SHP77 treated with DMSO at 0.1 percent for 48 hours (cell line): ENCODE measurements around the gene TMEM272.

ENCODE experiments used
- DNase-seq: peaks from one replicate; lab custom pipeline; 2025; lab: John Stamatoyannopoulos, UW

The TMEM272 gene

DNA sequence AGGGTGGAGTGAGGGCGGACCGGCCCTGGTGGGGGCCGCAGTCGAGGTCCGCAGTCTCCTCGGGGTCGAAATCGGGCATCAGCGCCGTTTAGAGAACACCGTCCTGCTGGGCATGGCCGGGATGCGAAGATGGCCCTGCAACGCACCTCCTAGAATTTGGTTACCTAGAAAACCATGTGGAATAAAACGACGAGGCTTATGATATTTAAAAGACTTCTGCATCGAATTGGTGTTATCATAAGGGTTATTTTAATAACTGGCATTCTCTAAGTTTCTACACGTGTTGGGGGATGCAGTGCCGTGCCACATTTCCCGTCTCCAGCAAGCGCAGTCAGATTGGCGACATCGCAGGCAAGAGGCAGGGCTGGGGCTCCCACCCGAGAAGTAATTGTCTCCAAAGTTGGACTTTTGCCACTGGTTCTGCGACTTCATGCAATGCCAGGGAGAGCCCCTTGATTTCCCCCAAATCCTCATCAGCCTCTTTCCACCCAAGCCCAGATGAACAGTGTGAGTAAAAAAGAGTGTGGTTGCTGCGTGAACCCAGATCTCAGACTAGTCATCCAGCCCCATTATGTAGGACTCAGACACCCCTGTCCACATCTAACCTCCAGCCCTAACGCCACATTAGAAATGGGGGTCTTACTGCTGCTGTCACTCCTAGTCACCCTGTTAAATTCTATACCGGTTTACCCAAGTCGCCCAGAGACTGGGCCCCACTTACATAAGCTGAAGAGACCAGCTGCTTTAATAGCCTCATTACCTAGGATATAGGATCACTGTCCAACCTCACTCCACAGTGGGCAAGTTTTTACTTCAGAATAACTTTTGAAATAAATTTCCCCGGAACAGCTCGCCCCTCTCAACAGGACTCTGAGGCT lies 40.4 kb downstream of the TMEM272 start:
- DNase-seq: no peak

DNA sequence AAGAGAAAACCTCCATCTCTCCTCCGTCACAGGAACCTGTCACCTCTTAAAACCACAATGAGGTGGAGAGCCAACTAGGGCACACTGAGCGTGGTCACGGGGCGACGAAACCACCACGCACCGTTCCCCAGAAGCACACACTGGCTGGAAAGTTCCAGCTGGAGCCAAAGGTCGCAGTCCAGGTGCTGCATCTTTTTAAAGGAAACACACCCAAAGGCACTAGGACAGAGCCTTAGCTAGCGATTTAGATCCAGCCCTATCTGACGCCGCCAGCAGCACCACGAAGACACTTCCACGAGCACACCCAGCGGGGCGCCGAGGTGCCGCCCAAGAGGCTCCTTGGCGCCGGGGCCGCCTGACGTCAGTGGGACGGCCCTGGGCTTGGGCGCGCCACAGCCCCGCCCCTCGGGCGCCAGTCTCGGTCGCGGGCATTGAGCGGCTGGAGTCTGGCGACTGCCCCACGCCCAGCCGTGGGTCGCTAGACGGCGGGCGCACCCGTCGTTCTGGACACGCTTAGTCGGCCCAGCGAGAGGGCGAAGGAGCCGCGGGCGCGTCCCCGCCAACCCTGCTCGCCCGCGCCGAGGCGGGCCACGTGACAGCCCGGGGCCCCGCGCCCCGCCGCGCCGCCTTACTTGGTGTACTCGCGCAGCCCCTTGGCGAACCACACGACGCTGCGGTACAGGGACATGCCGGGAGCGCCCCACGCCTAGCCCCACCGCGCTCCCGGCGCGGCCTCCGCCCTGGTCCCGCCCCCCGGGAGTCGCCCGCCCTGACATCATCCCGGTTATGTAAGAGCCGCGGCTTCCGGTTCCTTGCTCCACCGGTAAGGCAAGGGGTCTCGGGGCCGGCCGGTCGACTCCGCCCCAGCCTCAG lies 41.3 kb downstream of the TMEM272 start, which contains the start of gene DHRS12:
Gene DHRS12, minus strand, starts transcription at position 742 of the 873 bp plus-strand sequence. CDS start 4,504 bp downstream, outside the sequence.
- DNase-seq: peak; percentile 33

DNA sequence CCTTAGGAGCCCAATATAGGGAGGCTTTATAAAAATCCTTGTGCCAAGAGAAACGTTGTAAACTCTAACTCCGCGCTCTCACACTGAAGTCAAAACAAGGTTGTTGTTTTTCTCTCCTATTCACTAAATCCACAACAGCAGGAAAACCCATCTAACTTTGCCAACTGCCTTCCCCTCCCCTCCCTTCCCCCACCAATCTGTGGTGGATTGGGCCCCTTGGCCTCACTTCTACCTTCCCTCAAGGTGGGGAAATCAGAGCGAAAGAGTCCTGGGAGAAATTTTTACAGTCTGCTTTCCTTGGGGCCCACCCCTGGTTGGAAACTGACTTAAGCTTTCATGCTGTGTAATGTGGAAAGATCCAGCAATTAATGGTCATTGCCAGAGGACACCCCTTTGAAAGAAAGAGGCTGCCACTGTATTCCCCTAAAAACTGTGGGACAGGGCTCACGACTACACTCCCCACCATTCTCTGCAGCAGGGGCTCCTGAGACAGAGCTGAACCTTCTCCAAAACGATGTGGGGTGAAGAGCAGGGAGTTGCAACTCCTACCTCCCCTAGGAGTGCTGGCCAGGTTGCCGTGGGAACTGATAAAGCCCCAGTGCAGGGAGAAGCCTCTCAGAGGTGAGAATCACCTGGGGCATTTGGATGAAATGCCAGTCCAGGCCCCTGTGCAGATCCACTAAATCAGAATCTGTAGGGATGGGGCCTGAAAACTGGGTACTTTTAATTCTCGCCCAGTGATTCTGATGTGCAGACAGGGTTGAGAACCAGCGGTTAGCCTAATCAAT lies 42.2 kb downstream of the TMEM272 start:
- no peak for DNase-seq

DNA sequence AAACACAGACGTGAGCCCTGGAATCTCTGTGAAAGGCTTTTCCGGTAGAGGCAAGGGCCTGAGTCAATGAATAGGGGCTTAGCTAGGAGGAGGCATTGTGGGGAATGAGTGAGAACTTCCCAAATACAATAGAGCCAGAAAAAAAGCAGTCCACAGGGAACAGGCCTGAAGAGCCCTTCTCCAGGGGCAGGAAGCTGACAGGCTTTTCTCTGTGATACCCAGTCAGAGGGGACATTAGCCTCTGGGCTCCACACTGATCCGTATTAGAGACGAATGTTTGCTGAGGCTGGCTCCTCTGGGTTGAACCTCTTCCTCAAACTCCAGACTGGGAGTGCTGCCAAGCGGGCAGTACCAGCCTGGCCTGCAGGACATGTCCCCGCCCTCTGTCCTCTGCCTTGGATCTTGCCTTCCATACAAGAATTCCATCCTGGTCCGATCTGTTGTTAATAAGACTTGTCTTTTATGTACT lies 43.3 kb downstream of the TMEM272 start:
- DNase-seq: peak; percentile 14

DNA sequence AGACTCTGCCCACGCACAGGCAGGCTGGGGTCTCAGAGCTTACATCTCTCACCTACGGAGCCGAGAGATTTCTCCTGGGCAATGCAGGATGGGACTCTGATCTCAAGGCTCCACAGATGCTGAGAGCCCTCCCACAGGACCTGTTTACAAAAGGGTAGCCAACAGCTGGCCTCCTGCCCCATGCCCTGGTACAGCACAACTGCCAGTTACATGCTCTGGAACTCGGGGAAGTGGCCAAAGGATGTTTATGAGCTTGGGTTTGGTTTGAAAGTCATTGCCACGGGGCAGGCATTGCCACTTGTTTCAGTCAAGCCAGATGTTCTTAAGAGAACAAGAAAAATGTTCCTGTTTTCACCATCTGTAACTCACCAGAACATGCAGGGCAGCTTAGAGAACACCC lies 44.5 kb downstream of the TMEM272 start:
- no peak for DNase-seq

DNA sequence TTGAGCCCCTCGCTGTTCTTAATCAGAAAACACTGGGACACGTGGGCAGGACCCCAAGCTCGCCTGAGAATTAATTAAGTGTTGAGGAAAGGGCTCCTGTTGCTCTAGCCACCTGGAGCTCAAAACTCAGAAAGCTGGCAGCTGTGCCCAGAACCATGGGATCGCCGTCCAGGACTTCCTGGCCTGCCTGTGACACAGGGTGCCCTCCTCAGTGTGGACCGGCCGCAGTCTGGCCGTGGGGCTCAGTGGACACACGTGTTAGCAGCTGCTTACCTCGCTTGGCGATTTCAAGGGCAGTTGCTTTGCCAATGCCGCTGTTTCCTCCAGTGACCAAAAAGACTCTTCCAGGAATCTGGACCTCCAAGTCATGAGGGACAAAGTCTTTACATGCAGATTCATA lies 45.7 kb downstream of the TMEM272 start:
- no peak for DNase-seq

GRCh38 chr13:51797664-51798488 lies 47.1 kb downstream of the TMEM272 start:
- DNase-seq: peak; percentile 25

DNA sequence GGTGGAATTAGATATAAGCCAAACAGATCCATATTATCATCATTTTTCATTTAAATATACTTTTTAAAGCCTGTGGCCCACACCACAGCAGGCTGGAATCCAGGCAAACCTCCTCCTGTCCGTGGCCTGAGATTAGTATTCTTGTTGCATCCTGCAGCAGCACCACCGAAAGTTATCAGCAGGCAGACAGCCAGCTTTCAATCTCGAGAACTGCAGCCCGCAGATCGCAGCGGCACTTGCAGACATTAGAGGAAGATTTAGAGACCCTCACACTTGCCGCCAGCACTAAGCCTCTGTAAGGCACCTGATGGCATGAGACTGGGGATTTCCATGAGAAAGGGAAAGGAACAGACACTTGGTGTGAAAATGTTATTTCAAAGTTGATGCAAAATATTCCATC lies 48.4 kb downstream of the TMEM272 start:
- DNase-seq: no peak

- no peak for DNase-seq
Observed at GRCh38 chr13:51795419-51795818, 49.6 kb downstream of the TMEM272 start.

DNA sequence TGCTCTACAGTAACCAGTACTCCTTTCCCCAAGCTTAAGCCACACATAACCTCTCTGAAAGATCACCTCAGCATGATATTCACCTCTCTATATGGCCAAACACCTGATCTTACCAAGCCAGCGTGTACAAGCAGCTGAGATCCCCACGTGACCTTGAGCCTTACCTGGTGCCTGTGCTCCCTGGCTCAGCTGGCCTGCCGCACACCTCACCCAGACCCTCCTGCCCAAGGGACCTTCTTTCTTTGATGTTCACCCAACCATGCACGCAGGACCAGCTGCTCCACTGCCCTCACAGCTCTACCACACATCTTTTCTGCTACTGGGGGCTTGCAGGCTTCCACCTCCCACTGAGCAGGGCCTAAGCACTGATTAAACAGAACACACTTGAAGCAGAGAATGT lies 50.0 kb downstream of the TMEM272 start:
- no peak for DNase-seq

DNA sequence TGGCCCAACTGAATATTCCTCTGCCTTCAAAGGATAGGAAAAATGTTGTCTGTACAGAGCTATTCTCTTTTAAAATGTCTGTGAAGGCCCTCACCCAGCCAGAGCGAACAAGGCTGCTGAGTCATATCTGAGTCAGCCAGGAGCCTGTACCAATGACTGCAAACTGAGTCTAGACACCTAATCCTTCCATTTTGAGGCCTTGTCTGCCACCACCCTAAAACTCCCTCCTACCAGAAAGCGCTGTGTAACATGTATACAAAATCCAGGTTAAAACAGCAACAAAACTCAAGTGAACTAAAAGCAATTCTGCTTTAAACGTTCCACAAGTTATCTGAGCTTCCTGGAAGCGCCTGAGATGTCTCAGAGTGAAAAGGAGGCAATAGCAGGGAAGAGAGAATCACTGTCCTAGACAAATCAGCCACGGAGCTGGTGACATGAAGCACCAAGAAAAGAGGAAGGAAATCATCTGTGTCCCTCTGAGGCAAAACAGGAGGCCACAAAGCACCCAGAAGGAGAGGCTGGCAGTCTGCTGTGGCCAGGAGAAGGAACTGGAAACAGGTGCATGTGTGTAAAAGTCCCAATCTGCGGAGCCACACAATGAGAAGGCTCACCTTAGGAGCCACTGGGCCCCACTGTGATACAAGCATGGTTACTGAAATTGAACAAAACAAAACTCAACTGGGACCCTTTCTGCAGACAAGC lies 51.3 kb downstream of the TMEM272 start:
- no peak for DNase-seq

DNA sequence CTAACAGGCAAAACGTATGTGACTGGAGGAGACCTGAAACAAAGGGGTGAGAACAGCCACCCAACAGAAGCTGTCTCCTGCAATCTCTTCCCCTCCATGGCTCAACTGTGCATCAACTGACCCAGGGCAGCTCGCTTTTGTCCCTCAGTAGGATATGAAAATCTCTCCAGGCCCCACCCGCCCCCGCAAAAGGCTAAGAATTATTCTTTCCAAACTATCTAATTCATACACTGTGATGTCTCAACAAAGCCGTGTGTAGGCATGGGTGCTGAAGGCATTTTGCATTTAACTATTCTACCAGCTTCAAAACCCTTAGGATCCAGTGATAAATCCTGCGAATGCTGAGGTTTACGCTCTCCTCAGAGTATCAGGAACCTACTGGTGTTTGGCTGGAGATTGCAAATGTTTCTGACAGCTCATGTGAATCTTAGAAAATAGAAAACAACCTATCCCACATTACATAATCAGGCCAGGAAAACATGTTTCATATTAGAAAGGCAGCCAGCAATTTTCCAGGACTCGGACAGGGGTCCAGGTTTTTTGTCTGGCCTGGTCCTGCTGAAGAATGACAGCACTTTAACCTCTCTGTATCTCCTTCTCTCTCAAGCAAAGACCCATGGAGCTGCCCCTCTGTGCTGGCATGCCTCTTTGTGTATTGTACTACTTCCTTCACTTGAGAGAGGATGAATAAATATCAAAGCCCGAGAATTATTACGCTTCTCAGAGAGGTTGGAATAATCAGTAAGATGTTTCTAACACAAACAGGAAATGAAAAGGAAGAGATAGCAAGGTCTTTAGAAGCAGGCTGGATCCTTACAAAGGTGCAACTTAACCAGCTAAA lies 58.3 kb downstream of the TMEM272 start:
- no peak for DNase-seq

DNA sequence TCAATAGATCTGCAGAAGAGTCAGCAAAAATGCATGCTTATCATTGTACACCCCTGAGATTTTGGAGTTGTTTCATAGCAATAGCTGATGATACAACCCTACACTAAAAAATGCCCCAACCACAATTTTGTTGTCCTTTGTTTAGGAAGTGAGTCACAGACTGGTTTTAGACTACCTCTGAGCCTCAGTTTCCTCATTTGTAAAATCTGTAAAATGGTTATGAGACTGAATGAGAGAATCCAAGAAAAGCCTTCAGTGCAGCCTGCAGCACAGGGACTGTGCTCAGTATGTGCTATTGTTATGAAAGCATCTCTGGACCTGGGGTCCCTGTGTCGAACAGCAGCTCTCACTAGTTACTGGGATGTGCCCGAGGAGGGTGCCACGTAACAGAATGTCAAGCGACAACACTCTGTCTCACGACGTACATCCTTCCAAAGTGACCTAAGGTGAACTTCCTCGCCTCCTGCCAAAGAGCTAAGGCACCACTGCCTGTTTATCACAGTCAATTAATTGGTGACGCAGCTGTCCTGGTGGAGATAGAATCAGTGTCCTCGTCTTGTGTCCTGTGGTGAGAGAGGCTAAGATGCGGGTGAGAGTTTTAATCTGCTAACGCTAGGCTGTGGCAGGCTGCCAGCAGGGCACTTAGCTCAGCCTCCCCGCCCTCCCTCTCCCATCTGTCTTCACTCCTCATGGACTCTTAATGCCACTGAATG lies 59.1 kb downstream of the TMEM272 start:
- peak; percentile 24 for DNase-seq

DNA sequence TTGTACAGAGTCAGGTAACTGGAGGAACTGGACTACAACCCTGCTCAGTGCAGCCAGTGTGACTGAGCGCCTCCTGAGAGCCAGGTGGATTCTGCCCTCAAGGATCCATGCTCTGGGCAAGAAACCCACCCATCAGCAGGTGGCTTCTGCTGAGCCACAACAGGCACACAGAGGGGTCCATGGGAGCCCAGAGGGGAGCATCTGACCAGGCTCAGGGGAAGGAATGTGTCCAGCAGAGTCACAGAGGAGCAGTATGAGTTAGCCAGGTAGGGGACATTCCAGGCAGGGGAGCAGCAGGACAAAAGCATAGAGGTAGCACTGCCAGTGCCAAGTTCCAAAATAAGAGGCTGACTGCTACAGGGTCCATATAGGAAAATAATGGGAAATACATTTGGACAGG lies 60.9 kb downstream of the TMEM272 start:
- DNase-seq: no peak

- DNase-seq: no peak
Observed at GRCh38 chr13:51783428-51784094, 61.4 kb downstream of the TMEM272 start.

DNA sequence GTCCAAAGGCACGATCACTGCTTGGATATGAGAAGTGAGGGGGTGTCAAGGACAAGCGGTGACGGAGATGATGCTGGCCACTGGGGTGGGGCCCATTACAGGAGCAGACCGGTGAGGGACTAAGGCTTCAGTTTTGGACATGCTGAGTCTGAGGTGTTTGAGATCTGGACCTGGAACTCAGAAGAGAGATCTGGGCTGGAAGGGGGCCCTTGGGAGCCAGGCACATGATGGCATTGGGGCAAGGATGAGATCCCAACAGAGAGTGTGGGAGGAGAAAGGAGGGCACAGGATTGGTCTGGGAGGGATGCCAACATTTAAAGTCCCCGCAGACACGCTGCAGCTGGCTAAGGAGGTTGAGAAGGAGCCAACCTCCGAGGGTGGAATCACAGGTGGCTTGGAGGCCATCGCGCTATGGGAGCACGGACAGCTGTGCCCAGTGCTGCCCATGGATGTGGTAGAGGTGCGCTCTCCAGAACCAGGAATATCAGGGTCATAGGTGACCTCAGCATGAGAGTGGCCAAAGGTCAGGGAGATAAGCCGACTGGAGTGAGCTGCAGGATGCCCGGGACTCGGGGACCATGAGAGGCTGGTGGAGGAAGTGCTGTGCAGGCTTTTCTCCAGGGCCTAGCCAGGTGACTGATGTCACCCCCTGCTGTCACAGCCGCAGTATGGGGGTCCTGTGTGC lies 62.8 kb downstream of the TMEM272 start:
- DNase-seq: no peak

DNA sequence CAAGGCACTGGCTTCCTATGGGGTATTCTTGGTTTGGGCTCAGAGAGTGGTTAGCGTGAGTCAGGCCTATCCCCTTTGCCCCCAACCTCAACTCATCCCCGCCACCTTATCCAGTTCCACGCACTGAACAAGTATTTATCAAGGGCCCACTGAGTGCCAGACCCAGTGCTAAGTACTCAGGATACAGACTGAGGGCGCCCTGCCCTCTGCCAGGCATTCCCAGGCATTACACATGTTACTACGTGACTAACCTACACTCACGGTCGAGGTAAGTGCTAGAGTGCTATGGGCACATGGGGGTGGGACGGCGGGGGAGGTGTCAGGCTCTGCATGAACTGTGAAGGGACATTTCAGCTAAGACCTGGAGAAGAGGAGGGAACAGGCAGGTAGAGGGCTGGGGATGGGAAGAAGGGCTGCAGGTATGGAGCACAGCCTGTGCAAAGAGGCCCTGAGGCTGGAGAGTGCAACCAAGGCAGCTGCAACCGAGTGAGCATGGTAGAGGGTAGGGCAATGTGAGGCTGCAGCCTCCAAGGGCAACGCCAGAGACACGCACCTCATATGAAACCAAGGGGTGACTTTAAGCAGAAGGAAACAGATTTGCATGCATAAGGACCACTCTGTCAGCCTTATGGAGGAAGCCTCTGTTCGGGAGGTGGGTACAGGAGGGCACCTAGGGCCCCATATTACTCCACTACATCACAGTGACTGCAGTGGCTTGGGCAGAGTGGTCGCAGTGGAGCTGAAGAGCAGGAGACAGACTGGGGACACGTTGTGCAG lies 63.5 kb downstream of the TMEM272 start:
- DNase-seq: peak; percentile 43
